SK-N-DZ (cell line): Measurements from ENCODE around the gene PGM2L1.
"Not testable (repeated sequence)": the region's sequence is repeated elsewhere in the genome, so short reads cannot be mapped to it uniquely, and the experiment has no call there.

Experiments
- DNase-seq: peaks from one replicate; pipeline ENCODE4 v3.0.0-alpha.2; 2015; ENCODE audit warnings: low spot score

Gene PGM2L1

GRCh38 chr11:74341921-74342320 lies 56.3 kb downstream of the PGM2L1 start:
- DNase-seq = no peak

DNA sequence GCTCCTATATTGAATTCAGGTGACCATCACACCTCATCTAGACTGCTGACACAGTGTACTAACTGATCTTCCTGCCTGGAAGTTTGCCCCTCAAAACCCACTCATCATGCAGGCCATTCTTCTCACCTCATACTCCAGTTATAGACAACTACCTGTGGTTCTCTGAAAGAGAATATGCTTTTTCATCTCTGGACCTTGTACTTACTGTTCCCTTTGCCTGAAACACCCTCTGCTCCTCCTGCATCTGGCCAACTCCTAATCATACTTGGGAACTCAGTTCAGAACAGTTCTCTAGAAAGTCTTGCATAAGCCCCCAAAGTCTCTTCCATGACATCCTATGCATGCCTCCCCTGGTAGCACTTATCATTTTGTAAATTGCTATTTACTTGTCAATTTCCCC lies 58.6 kb downstream of the PGM2L1 start:
- DNase-seq = no peak

- no peak for DNase-seq
Observed at GRCh38 chr11:74338963-74339362, 59.3 kb downstream of the PGM2L1 start.

DNA sequence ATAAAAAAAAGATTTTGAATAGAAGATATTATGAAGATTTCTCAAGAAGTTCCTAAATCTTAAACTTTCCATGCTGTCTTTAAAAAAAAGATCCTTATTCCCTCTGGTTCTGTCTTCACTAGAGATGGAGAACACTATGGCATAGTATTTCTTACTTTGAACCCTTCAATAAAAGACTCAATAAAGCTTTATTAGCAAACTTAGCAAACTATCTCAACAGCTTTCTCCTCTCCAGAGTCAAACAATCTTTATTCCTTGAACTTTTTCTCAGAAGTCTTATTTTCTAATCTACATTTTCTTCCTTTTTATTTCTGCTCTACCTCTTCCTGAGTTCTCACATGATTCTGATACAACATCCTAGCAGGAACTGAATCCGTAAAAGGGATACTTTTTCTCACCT lies 65.0 kb downstream of the PGM2L1 start:
- DNase-seq = no peak

GRCh38 chr11:74332291-74332690 lies 65.9 kb downstream of the PGM2L1 start:
- no peak for DNase-seq

DNA sequence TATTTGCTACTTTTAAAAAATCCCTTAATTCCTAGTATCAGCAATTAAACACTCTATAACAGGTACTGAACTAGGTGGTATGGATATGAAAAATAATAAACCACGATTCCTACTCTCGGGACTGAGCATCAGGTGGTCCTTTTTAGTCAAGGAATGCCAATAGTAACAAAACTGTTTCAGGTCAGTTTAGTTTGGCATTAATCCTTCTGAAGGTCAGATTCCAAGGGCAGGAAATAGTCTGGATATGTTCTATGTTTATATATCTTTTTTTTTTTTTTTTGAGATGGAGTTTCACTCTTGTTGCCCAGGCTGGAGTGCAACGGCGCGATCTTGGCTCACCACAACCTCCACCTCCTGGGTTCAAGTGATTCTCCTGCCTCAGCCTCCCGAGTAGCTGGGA lies 67.2 kb downstream of the PGM2L1 start:
- DNase-seq = not testable (repeated sequence)

DNA sequence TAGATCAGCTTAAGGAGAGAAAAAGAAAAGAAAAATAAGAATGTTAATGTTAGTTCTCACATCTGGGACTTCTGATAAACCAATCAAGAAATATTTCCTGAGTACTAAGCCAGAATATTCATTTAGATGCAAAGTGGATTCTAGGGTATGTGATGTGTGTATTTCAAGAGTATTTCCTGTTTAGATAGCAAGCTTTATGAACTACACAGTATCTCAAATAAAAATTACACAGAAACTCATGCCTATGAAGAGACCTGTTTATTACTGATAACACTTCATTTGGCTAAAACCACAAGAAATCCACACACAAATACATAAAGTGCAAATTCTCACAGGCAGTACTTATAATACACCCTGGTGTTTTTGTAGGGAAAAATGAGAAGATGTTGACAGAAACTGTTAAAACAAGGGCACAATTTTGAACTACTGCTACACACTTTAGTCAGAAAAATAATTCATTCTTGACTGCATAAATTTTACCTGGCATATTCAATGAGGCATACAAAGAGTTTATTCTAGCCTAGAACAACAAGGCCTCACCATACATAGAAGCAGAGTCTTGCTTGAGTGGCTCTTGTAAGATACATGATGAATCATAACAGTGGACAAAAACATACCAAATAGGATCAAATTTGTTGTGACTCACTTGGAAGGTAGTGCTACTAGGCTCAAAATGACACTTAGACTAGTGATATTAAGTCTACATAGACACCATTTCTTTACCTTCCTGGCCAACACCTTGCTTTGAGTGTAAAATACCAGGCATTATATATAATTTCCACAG lies 68.0 kb downstream of the PGM2L1 start:
- DNase-seq = no peak

GRCh38 chr11:74327076-74327475 lies 71.2 kb downstream of the PGM2L1 start:
- no peak for DNase-seq

DNA sequence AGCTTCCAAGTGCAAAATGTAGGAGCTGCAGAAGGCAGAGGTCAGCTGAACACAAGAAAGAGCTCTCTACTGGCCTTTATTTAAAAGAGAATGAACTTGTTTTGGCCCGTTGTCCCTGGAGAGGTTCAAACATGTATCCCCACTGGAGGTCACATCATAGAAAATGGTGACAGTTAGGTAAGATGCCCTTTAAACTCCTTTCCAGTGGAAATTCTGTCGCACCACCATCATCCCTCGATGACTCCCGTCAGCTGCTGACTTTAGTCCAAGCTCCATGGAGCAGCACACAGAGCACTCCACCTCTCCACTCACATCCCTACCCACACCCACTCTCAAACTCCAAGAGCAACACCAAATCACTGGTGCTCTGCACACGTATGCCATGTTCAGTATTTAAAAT lies 71.6 kb downstream of the PGM2L1 start:
- DNase-seq = no peak

DNA sequence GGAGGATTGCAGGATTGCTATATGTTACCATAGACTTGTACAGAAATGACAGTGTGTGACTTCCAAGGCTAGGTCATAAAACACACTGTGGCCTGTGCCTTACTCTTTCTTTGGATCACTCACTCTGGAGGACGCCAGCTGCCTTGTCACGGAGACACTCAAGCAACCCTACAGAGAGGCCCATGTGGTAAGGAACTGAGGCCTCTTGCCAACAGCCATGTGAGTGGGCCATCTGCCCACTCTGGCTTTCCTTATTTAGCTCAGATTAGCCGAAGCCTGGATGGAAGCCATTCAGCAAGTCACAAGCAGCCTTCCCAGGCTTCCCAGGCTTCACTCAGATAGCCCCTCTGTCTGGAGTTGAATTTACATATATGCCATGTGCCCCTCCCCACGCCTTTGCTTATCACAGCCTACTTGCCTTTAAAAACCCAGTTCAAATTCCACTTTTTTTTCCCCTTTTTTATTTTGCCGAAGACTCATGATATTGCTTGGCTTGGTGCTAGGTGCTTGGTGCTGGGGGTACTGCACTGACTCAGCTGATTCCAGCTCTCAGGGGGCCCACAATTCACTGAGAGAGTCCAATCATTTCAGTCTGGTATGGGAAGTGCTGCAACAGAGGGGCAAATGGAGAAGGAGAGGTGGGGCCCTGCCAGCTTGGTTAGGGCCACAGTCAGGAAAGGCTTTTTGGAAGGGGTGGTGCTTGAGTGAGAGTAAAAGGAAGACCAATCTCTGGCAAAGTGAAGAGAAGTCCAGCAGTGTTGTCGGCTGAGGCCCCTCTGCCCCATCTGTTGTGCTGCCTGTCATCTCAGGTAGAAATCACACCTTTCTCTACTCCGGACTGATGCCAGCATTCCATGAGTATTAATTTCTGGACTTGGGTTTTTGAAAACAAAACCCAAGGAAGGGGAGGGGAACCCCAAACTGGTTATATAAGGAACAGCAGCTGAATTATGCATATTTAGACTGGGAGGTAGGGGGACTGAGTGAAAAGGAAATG lies 72.3 kb downstream of the PGM2L1 start:
- no peak for DNase-seq

- DNase-seq = no peak
Observed at GRCh38 chr11:74322667-74323066, 75.6 kb downstream of the PGM2L1 start.

- no peak for DNase-seq
Observed at GRCh38 chr11:74321487-74322188, 76.6 kb downstream of the PGM2L1 start.

GRCh38 chr11:74320538-74320937 lies 77.7 kb downstream of the PGM2L1 start:
- DNase-seq = no peak

DNA sequence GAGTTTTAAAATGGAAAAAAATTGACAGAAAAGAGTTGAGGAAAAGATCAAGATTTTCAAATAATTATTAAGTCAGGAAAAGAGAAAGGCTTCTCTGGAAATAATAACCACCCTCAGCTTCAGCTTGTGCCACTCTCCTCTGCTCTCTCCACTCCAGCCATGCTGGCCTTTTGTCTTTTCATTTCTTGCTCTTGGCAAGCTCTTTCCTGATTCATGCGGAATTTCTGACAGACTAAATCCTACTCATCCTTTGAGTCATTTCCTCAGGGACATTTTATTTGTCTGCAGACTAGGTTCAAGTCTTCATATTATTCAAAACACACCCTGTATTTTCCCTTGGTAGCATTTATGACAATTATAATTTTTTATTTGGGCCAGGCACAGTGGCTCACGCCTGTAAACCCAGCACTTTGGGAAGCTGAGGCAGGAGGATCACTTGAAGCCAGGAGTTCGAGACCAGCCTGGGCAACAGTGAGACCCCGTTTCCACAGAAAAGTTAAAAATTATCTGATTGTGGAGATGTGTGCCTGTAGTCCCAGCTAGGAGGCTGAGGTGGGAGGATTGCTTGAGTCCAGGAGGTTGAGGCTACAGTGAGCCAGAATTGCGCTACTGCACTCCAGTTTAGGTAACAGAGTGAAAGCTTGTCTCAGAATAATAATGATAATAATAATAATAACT lies 79.0 kb downstream of the PGM2L1 start:
- no peak for DNase-seq

GRCh38 chr11:74318241-74318932 lies 79.8 kb downstream of the PGM2L1 start:
- no peak for DNase-seq

DNA sequence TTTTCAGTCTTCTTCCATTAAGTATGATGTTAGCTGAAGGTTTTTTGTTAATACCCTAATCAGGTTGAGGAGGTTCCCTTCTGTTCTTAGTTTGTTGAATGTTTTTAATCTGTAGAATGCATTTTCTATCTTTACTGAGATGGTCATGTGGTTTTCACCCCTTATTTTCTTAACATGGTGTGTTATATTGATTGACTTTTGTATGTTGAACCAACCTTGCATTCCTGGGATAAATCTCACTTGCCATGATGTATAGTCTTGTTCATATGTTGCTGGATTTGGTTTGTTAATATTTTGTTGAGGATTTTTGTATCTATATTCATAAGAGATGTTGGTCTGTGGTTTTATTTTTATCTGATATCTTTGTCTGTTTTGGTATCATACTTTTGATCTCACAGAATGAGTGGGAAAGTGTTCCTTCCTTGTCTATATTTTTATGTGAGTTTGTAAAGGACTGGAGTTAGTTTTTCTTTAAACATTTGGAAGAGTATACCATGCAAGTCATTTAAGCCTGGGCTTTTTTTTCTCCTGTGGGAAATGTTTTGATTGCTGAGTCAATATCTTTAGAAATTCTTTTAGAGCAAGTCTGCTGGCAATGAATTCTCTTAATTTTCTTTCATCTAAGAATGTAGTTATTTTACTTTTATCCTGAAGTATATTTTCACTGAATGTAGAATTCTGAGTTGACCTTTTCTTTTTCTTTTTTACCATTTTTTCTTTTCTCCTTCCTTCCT lies 81.3 kb downstream of the PGM2L1 start:
- DNase-seq = no peak

- no peak for DNase-seq
Observed at GRCh38 chr11:74312326-74312725, 85.9 kb downstream of the PGM2L1 start.

DNA sequence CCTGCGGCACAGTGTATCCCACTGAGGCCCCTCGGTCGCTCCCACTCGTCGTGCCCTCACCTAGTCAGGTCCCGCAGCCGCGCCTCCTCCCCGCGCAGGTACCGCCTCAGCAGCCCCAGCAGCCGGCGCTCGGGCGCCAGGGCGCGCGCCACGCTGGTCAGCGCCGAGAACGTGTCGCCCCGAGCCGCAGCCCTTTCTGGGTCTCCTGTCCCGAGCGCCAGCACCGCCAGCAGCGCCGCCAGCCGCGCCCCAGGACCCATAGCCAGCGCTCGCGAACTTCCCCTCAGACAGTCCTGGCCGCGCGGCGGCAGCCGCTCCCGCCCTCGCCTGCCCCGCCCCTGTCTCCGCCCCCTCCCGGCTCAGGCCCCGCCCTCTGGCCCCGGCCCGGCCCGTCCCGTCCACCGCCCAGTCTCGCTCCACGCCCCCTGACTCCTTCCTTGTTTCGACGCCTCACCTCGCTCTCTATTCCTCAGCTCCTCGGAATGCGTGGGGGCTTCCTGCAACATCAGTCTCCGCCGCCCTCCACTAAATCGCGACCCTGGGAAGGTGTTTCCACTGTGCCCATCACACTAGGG lies 86.8 kb downstream of the PGM2L1 start, which contains the start of gene P4HA3:
TSS of gene P4HA3 (minus strand) at position 289 of the 575 bp plus-strand sequence. CDS start at position 260, 29 bp downstream.
- peak; percentile 29 for DNase-seq

- DNase-seq = no peak
Observed at GRCh38 chr11:74310857-74311256, 87.4 kb downstream of the PGM2L1 start.

DNA sequence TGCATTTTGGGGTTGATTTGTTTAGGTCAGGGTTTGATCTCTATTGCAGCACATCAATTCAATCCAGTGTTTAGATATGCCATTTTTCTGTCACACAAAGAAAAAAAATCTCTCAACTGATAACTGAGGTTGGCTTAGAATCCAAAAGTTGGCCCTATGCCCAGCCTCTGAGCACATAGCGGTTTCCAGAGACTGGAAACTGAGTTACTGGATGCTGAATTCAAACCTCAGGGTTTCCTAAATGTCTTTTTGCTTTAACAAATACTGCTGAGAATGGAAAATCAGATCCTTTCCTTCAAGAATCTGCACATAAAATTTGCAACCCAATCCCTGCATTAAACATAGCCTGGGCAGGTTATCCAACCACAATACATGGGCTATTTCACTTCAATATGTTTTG lies 90.8 kb downstream of the PGM2L1 start:
- DNase-seq = no peak
